HUES6 (cell line): Measurements from ENCODE around the gene PSEN1.

Experiments
- H3K27ac ChIP-seq: 2 replicates; pipeline ENCODE4 v1.7.0; 2013; ENCODE audit warnings: low read depth, mild to moderate bottlenecking, low read length, inconsistent platforms
- H3K27me3 ChIP-seq: 2 replicates; pipeline ENCODE4 v1.6.1; 2013; ENCODE audit warnings: low read length; ENCODE audit not compliant: control insufficient read depth, insufficient read depth
- H3K36me3 ChIP-seq: 2 replicates; pipeline ENCODE4 v1.6.1; 2013; ENCODE audit warnings: low read length; ENCODE audit not compliant: control insufficient read depth, insufficient read depth
- H3K4me1 ChIP-seq: 2 replicates; pipeline ENCODE4 v1.6.1; 2013; ENCODE audit warnings: low read length; ENCODE audit not compliant: control insufficient read depth, insufficient read depth
- H3K4me3 ChIP-seq: 2 replicates; pipeline ENCODE4 v1.5.1; 2013; ENCODE audit warnings: low read depth, low read length
- H3K9ac ChIP-seq: one replicate; pipeline ENCODE4 v1.6.1; 2013; ENCODE audit warnings: mild to moderate bottlenecking, low read length
- H3K9me3 ChIP-seq: 2 replicates; pipeline ENCODE4 v1.6.1; 2013; ENCODE audit warnings: low read depth, low read length; ENCODE audit not compliant: control insufficient read depth, insufficient read depth

The PSEN1 gene

DNA sequence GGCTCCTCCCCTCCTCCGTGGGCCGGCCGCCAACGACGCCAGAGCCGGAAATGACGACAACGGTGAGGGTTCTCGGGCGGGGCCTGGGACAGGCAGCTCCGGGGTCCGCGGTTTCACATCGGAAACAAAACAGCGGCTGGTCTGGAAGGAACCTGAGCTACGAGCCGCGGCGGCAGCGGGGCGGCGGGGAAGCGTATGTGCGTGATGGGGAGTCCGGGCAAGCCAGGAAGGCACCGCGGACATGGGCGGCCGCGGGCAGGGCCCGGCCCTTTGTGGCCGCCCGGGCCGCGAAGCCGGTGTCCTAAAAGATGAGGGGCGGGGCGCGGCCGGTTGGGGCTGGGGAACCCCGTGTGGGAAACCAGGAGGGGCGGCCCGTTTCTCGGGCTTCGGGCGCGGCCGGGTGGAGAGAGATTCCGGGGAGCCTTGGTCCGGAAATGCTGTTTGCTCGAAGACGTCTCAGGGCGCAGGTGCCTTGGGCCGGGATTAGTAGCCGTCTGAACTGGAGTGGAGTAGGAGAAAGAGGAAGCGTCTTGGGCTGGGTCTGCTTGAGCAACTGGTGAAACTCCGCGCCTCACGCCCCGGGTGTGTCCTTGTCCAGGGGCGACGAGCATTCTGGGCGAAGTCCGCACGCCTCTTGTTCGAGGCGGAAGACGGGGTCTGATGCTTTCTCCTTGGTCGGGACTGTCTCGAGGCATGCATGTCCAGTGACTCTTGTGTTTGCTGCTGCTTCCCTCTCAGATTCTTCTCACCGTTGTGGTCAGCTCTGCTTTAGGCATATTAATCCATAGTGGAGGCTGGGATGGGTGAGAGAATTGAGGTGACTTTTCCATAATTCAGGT is at the start of gene PSEN1:
Gene PSEN1 (plus strand): TSS at position 121 of the 839 bp plus-strand sequence. CDS start 11,513 bp downstream, outside the sequence.
- Histone ChIP-seq H3K27ac (peak within 1 kb of the TSS; percentile 67; the same call in 1 of the 2 replicates), H3K9ac (peak within 1 kb of the TSS; percentile 66), H3K4me1 (peaks cover 5% of the 10 kb centered on the region), H3K36me3 (peaks cover 3% of the 10 kb centered on the region; the same call in 1 of the 2 replicates), H3K9me3 (peaks cover 3% of the 10 kb centered on the region), H3K27me3 (no peaks in the 10 kb centered on the region), H3K4me3 (peak within 1 kb of the TSS; percentile 73)

GRCh38 chr14:73091044-73091443 is 45.3 kb upstream of the PSEN1 start:
- Histone ChIP-seq H3K9ac (no peak overlapping the region), H3K27ac (no peak overlapping the region), H3K27me3 (no peaks in the 10 kb centered on the region), H3K36me3 (peaks cover 80% of the 10 kb centered on the region), H3K4me3 (no peak overlapping the region), H3K4me1 (no peaks in the 10 kb centered on the region), H3K9me3 (no peaks in the 10 kb centered on the region)

GRCh38 chr14:73097421-73097820 is 38.9 kb upstream of the PSEN1 start:
- H3K9me3 ChIP-seq = no peaks in the 10 kb centered on the region
- no peaks in the 10 kb centered on the region for H3K4me1 ChIP-seq
- no peaks in the 10 kb centered on the region for H3K27me3 ChIP-seq
- H3K36me3 ChIP-seq = peaks cover 86% of the 10 kb centered on the region
- no peak overlapping the region for H3K27ac ChIP-seq
- no peak overlapping the region for H3K4me3 ChIP-seq
- no peak overlapping the region for H3K9ac ChIP-seq

GRCh38 chr14:73100334-73100733 is 36.0 kb upstream of the PSEN1 start:
- H3K36me3 ChIP-seq = peaks cover 94% of the 10 kb centered on the region
- no peak overlapping the region for H3K4me3 ChIP-seq
- H3K9me3 ChIP-seq = no peaks in the 10 kb centered on the region
- no peaks in the 10 kb centered on the region for H3K27me3 ChIP-seq
- H3K9ac ChIP-seq = no peak overlapping the region
- H3K27ac ChIP-seq = no peak overlapping the region
- no peaks in the 10 kb centered on the region for H3K4me1 ChIP-seq

GRCh38 chr14:73102806-73103497 is 33.4 kb upstream of the PSEN1 start:
- no peak overlapping the region for H3K27ac ChIP-seq
- H3K27me3 ChIP-seq = no peaks in the 10 kb centered on the region
- no peak overlapping the region for H3K9ac ChIP-seq
- H3K4me1 ChIP-seq = no peaks in the 10 kb centered on the region
- no peak overlapping the region for H3K4me3 ChIP-seq
- no peaks in the 10 kb centered on the region for H3K9me3 ChIP-seq
- peaks cover 98% of the 10 kb centered on the region for H3K36me3 ChIP-seq

GRCh38 chr14:73105050-73105449 is 31.3 kb upstream of the PSEN1 start:
- H3K27ac ChIP-seq = no peak overlapping the region
- no peaks in the 10 kb centered on the region for H3K9me3 ChIP-seq
- no peak overlapping the region for H3K4me3 ChIP-seq
- no peak overlapping the region for H3K9ac ChIP-seq
- no peaks in the 10 kb centered on the region for H3K27me3 ChIP-seq
- no peaks in the 10 kb centered on the region for H3K4me1 ChIP-seq
- peaks cover 98% of the 10 kb centered on the region for H3K36me3 ChIP-seq

GRCh38 chr14:73105727-73106126 is 30.6 kb upstream of the PSEN1 start:
- Histone ChIP-seq H3K4me3 (no peak overlapping the region), H3K27me3 (no peaks in the 10 kb centered on the region), H3K9ac (no peak overlapping the region), H3K9me3 (no peaks in the 10 kb centered on the region), H3K27ac (no peak overlapping the region), H3K4me1 (no peaks in the 10 kb centered on the region), H3K36me3 (peaks cover 98% of the 10 kb centered on the region)

GRCh38 chr14:73116079-73116665 is 20.1 kb upstream of the PSEN1 start:
- Histone ChIP-seq H3K4me3 (no peak overlapping the region), H3K27me3 (no peaks in the 10 kb centered on the region), H3K27ac (no peak overlapping the region), H3K9me3 (no peaks in the 10 kb centered on the region), H3K4me1 (no peaks in the 10 kb centered on the region), H3K36me3 (peaks cover 92% of the 10 kb centered on the region), H3K9ac (no peak overlapping the region)

DNA sequence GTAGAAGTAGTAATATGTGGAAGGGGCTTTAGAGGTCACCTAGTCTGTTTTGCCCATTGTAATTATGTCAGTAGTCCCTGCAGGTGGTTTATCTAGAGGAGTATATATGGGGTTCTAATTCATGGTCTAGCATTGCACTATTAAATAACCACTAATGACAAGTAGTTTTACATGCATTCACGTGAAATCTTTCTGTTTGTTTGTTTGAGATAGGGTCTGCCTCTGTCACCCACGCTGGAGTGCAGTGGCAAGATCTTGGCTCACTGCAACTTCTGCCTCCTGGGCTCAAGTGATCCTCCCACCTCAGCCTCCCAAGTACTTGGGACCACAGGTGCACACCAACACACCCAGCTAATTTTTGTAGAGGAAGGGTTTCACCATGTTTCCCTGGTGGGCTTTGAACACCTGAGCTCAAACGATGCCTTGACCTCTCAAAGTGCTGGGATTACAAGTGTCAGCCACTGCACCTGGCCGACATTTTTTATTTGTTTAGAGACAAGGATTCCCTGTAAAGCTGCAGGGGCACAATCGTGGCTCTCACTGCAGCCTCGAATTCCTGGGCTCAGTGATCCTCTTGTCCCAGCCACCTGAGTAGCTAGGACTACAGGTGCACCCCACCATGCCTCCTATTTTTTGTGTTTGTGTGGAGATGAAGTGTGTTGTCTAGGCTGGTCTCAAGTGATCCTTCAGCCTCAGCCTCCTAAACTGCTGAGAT is 12.0 kb upstream of the PSEN1 start:
- Histone ChIP-seq H3K36me3 (peaks cover 35% of the 10 kb centered on the region), H3K27ac (no peak overlapping the region), H3K4me1 (peaks cover 34% of the 10 kb centered on the region), H3K4me3 (no peak overlapping the region), H3K27me3 (no peaks in the 10 kb centered on the region), H3K9me3 (no peaks in the 10 kb centered on the region), H3K9ac (no peak overlapping the region)

- Histone ChIP-seq H3K4me1 (peaks cover 34% of the 10 kb centered on the region), H3K27ac (peak overlapping the region; percentile 84), H3K9me3 (no peaks in the 10 kb centered on the region), H3K4me3 (peak overlapping the region; percentile 30), H3K27me3 (no peaks in the 10 kb centered on the region), H3K9ac (peak overlapping the region; percentile 31), H3K36me3 (peaks cover 26% of the 10 kb centered on the region)
These were observed 11.1 kb upstream of the PSEN1 start for GRCh38 chr14:73125169-73125588.
